ENCODE measurements around the gene ADPRM.

DNA sequence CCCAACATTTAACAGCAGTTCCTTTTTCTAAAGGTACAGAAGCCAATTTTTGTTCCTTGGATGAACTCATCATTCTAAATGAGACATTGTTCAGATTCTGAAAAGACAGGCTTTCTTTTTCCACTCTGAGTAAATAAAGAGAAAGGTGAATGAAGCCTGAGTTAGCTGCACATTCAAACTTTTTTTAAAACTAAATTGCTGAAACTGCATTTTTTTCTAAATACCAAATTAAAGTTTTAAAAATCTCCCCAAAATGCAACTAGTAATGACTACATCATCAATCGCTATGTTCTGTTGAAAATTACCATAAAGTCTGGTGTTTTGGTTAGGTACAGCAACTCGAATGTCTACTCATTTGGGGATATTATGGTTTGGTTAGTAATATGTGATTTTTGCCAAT is 9.9 kb upstream of the ADPRM start:
- TF ChIP-seq EZH2 (IDR thresholded peaks at IDR 0.05; ENCODE audit: low read depth, unreplicated experiment), result no peak
- TF ChIP-seq, protein P1, sequence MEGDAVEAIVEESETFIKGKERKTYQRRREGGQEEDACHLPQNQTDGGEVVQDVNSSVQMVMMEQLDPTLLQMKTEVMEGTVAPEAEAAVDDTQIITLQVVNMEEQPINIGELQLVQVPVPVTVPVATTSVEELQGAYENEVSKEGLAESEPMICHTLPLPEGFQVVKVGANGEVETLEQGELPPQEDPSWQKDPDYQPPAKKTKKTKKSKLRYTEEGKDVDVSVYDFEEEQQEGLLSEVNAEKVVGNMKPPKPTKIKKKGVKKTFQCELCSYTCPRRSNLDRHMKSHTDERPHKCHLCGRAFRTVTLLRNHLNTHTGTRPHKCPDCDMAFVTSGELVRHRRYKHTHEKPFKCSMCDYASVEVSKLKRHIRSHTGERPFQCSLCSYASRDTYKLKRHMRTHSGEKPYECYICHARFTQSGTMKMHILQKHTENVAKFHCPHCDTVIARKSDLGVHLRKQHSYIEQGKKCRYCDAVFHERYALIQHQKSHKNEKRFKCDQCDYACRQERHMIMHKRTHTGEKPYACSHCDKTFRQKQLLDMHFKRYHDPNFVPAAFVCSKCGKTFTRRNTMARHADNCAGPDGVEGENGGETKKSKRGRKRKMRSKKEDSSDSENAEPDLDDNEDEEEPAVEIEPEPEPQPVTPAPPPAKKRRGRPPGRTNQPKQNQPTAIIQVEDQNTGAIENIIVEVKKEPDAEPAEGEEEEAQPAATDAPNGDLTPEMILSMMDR (conservative IDR thresholded peaks at IDR 0.05; ENCODE audit: low read depth in 2 of 2), result no peak
- no peak for TF ChIP-seq CREB1 (CRISPR knock-in tag; IDR thresholded peaks at IDR 0.05; ENCODE audit: low read depth)
- TF ChIP-seq EZH2phosphoT487 (IDR thresholded peaks at IDR 0.05; ENCODE audit: unreplicated experiment), result no peak
- no peak for TF ChIP-seq POLR2AphosphoS5 (IDR thresholded peaks at IDR 0.05; ENCODE audit: low read depth)
- TF ChIP-seq, protein P2, sequence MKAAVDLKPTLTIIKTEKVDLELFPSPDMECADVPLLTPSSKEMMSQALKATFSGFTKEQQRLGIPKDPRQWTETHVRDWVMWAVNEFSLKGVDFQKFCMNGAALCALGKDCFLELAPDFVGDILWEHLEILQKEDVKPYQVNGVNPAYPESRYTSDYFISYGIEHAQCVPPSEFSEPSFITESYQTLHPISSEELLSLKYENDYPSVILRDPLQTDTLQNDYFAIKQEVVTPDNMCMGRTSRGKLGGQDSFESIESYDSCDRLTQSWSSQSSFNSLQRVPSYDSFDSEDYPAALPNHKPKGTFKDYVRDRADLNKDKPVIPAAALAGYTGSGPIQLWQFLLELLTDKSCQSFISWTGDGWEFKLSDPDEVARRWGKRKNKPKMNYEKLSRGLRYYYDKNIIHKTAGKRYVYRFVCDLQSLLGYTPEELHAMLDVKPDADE (IDR thresholded peaks at IDR 0.05), result no peak
- TF ChIP-seq, protein P3, sequence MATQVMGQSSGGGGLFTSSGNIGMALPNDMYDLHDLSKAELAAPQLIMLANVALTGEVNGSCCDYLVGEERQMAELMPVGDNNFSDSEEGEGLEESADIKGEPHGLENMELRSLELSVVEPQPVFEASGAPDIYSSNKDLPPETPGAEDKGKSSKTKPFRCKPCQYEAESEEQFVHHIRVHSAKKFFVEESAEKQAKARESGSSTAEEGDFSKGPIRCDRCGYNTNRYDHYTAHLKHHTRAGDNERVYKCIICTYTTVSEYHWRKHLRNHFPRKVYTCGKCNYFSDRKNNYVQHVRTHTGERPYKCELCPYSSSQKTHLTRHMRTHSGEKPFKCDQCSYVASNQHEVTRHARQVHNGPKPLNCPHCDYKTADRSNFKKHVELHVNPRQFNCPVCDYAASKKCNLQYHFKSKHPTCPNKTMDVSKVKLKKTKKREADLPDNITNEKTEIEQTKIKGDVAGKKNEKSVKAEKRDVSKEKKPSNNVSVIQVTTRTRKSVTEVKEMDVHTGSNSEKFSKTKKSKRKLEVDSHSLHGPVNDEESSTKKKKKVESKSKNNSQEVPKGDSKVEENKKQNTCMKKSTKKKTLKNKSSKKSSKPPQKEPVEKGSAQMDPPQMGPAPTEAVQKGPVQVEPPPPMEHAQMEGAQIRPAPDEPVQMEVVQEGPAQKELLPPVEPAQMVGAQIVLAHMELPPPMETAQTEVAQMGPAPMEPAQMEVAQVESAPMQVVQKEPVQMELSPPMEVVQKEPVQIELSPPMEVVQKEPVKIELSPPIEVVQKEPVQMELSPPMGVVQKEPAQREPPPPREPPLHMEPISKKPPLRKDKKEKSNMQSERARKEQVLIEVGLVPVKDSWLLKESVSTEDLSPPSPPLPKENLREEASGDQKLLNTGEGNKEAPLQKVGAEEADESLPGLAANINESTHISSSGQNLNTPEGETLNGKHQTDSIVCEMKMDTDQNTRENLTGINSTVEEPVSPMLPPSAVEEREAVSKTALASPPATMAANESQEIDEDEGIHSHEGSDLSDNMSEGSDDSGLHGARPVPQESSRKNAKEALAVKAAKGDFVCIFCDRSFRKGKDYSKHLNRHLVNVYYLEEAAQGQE (IDR thresholded peaks at IDR 0.05; ENCODE audit: unreplicated experiment), result no peak
- no peak for TF ChIP-seq JUNB (IDR thresholded peaks at IDR 0.05; ENCODE audit: unreplicated experiment)
- no peak for TF ChIP-seq STAT1 (IDR thresholded peaks at IDR 0.05; ENCODE audit: unreplicated experiment)
- TF ChIP-seq ZNF331 (CRISPR knock-in tag; IDR thresholded peaks at IDR 0.05; ENCODE audit: low read depth), result no peak
- TF ChIP-seq ZNF114 (CRISPR knock-in tag; IDR thresholded peaks at IDR 0.05), result no peak
